T-helper 1 cell treated with Interleukin-12 subunit alpha and Interleukin-12 subunit beta and Interleukin-4 antibody, amounts not matched to agents 30 μg/mL and 1 μg/mL, for 36 hours (primary cell): ENCODE results near the gene PRR13.

Source experiments
- H3K27ac Mint-ChIP-seq: one replicate; pipeline ENCODE4 v1.8.0; 2021; ENCODE audit warnings: mild to moderate bottlenecking, mixed read lengths
- H3K27me3 Mint-ChIP-seq: one replicate; pipeline ENCODE4 v1.8.0; 2021; ENCODE audit warnings: low read depth, mixed read lengths
- H3K36me3 Mint-ChIP-seq: one replicate; pipeline ENCODE4 v1.8.0; 2021; ENCODE audit warnings: low read depth, mixed read lengths
- H3K4me1 Mint-ChIP-seq: one replicate; pipeline ENCODE4 v1.8.0; 2021; ENCODE audit warnings: low read depth, mixed read lengths
- H3K4me3 Mint-ChIP-seq: one replicate; pipeline ENCODE4 v1.8.0; 2021; ENCODE audit warnings: mild to moderate bottlenecking, moderate library complexity, mixed read lengths
- H3K9me3 Mint-ChIP-seq: one replicate; pipeline ENCODE4 v1.8.0; 2021; ENCODE audit warnings: mixed read lengths

Gene PRR13

DNA sequence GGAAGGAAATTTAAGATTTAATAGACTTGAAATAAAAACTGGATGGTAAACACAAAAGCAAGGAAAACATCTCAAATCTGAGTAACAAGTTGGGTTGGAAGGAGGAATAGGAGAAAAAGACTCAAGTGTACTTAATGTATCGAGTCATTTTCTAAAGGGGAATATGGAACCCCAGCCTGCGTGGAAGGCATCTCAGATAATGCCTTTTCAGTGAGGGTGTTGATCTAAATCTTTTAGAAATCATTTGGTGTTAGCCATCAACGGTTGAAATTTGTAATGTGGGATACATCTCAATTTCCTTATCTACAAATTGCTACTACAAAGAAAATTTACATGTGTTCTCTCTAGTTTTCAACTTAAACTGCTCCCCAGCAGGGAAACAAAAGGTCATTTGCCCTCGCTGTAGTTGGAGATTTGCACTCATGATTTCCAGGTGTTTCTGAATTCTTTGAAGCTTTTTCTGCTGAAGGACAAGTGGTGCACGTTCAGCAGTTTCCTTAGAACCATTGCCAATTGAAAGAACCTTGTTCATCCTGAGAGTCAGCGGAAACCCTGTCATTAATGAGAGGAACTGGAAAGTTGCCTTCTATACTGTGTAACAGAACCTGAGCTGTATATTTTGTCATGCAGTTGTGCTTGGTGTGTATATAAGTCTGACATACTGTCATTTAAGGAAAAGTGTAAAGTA, 12.6 kb downstream of the PRR13 start:
- peaks cover 41% of the 10 kb centered on the region for H3K36me3 Mint-ChIP-seq
- H3K4me3 Mint-ChIP-seq, result peak overlapping the region; percentile 99
- no peaks in the 10 kb centered on the region for H3K9me3 Mint-ChIP-seq
- no peaks in the 10 kb centered on the region for H3K27me3 Mint-ChIP-seq
- peak overlapping the region; percentile 36 for H3K27ac Mint-ChIP-seq
- H3K4me1 Mint-ChIP-seq, result peaks cover 36% of the 10 kb centered on the region

DNA sequence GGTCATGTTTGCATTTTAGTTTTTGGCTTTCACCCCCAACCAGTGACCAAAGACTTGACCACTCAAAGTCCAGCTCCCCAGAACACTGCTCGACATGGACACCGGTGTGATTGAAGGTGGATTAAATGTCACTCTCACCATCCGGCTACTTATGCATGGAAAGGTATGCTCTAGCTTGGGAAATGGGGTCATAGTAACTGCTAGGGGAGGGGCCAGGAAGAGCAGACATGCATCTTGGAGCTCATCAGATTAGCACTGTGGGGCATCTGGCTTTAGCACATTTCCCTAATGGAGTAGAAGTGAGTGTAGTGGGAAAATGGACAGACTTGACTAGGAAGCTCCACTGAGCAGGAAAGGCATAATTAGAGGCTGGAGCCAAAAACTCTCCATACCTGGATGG, 13.2 kb downstream of the PRR13 start:
- H3K27ac Mint-ChIP-seq, result no peak overlapping the region
- peaks cover 37% of the 10 kb centered on the region for H3K4me1 Mint-ChIP-seq
- no peaks in the 10 kb centered on the region for H3K27me3 Mint-ChIP-seq
- H3K9me3 Mint-ChIP-seq, result no peaks in the 10 kb centered on the region
- peaks cover 44% of the 10 kb centered on the region for H3K36me3 Mint-ChIP-seq
- peak overlapping the region; percentile 99 for H3K4me3 Mint-ChIP-seq

DNA sequence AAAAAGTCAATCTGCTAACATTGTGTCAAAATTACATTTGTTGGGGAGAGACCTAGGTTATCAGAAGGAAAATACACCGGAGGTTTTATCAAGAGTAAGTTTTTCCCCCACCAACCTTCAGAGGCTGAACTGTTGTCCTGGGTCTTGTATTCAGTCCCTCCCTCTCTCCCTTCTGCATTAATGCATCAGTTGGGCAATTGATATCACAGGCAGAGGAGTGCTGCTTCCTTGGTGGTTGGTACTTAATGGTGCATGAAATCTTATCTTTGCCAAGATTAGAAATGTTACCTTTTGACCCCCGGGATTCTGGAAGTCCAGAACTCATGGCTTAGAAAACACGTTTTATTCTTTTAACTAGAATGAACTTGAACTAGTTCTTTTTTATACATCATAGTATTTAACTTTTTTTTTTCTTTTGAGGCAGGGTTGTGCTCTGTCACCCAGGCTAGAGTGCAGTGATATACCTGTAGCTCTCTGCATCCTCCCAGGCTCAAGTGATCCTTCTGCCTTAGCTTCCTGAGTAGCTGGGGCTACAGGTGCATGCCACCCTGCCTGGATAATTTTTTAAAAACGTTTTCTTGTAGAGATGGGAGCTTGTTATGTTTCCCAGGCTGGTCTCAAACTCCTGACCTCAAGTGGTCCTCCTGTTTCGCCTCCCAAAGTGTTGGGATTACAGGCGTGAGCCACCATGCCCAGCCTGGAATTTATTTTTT, 15.3 kb downstream of the PRR13 start:
- Mint-ChIP-seq H3K4me3 (no peak overlapping the region), H3K27ac (no peak overlapping the region), H3K27me3 (no peaks in the 10 kb centered on the region), H3K36me3 (peaks cover 59% of the 10 kb centered on the region), H3K4me1 (peaks cover 43% of the 10 kb centered on the region), H3K9me3 (no peaks in the 10 kb centered on the region)

DNA sequence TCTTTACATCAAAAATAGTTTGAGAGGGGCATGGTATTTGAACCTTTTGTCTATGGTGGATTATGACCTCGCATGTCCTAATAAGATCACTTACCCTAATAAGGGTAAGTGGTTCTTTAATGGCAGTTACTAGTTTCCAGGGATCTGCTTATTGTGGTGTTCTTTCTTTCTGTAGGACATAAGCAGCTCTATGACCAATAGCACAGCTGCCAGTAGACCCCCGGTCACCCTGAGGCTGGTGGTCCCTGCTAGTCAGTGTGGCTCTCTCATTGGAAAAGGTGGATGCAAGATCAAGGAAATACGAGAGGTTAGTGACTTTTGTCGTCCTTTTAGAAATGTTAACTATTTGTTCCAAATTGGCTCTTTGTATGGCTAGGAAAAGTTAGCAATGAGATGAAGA, 17.6 kb downstream of the PRR13 start:
- no peak overlapping the region for H3K4me3 Mint-ChIP-seq
- H3K27ac Mint-ChIP-seq, result no peak overlapping the region
- no peaks in the 10 kb centered on the region for H3K27me3 Mint-ChIP-seq
- peaks cover 34% of the 10 kb centered on the region for H3K4me1 Mint-ChIP-seq
- no peaks in the 10 kb centered on the region for H3K9me3 Mint-ChIP-seq
- H3K36me3 Mint-ChIP-seq, result peaks cover 67% of the 10 kb centered on the region

DNA sequence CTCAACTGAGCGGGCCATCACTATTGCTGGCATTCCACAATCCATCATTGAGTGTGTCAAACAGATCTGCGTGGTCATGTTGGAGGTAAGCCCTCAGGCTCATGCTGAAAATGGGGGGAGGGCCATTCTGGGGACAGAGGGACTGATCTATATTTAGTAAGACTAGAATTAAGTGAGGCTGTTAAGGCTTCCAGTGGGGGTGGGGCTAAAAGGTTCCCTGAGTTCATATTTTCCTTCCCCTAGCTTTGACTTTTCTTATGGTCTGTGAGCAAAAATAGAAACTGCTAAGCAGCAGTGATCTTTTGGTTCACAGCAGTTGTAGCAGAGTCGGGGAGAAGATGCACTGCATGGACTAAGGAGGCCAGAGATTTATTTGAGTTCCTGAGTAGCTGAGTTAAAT, 19.5 kb downstream of the PRR13 start:
- peaks cover 62% of the 10 kb centered on the region for H3K36me3 Mint-ChIP-seq
- no peaks in the 10 kb centered on the region for H3K27me3 Mint-ChIP-seq
- H3K4me1 Mint-ChIP-seq, result peaks cover 31% of the 10 kb centered on the region
- H3K27ac Mint-ChIP-seq, result no peak overlapping the region
- H3K9me3 Mint-ChIP-seq, result no peaks in the 10 kb centered on the region
- H3K4me3 Mint-ChIP-seq, result no peak overlapping the region

DNA sequence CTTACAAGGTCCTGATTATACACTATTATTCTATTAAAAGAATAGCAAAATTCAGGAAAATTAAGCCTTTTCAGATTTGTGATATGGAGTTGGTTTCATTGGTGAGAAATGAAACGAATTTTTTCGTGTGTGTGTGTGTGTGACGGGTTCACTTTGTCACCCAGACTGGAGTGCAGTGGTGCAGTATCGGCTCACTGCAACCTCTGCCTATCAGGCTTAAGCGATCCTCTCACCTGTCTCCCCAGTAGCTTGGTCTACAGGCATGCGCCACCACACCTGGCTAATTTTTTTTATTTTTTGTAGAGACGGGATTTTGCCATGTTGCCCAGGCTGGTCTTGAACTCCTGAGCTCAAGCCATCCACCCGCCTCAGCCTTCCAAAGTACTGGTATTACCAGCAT, 20.1 kb downstream of the PRR13 start:
- no peaks in the 10 kb centered on the region for H3K9me3 Mint-ChIP-seq
- H3K4me3 Mint-ChIP-seq, result no peak overlapping the region
- peaks cover 32% of the 10 kb centered on the region for H3K4me1 Mint-ChIP-seq
- no peak overlapping the region for H3K27ac Mint-ChIP-seq
- peaks cover 65% of the 10 kb centered on the region for H3K36me3 Mint-ChIP-seq
- H3K27me3 Mint-ChIP-seq, result no peaks in the 10 kb centered on the region

DNA sequence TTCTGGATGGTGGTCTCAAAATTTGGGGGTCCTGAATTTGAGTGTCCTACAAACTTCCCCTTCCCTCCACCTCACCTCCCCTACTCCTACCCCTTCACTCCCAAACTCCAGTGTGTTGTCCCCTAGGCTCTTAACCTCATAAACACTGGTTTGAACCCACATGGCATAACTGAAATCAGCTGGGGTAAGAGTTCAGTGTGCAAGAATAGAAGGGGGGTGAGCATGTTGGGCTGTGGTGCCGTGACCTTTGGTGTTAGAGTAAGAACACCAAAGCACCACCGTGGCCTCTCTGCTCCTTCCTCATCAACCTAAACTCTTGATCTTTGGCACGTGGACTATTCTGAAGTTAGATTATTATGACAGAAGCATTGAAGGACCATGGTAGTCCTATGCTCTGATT, 21.4 kb downstream of the PRR13 start:
- Mint-ChIP-seq H3K4me3 (no peak overlapping the region), H3K4me1 (peaks cover 31% of the 10 kb centered on the region), H3K27me3 (no peaks in the 10 kb centered on the region), H3K36me3 (peaks cover 77% of the 10 kb centered on the region), H3K27ac (no peak overlapping the region), H3K9me3 (no peaks in the 10 kb centered on the region)

DNA sequence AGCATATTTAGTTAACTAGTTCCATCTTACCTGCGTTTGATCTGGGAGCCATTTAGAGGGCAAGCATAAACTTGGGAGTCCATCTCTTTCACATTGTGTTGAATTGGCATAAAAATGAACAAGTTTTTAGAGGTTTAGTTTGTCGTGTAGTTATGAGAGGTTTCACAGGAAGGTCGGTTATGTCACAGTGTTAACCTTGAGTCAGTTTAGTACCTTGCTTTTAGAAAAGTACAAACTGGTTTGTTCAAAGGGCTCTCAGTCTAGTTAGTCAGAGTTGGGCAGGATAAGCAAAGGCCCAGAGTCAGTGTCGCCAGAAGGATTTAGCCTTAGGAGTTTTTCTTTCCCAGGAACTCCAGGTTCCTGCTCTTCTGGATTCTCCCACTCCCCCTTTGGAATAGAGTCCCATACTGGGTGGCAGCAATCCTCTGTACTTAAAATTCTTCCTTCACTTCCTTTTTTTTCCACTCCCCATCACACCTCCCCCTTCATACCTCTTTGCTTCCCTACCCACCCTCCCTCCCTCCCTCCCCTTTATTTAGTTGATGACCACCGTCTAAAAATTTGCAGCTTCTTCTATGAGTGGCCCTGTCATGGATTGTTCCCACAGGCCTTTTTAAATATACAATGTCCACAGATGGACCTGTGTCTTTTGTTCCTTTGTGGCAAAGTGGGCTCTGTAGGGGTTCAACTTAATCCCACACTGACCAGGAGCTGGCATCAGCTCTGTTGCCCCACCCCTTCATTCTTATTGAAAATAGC, 22.4 kb downstream of the PRR13 start:
- peaks cover 82% of the 10 kb centered on the region for H3K36me3 Mint-ChIP-seq
- no peaks in the 10 kb centered on the region for H3K27me3 Mint-ChIP-seq
- H3K27ac Mint-ChIP-seq, result no peak overlapping the region
- H3K4me3 Mint-ChIP-seq, result no peak overlapping the region
- H3K4me1 Mint-ChIP-seq, result peaks cover 27% of the 10 kb centered on the region
- no peaks in the 10 kb centered on the region for H3K9me3 Mint-ChIP-seq

DNA sequence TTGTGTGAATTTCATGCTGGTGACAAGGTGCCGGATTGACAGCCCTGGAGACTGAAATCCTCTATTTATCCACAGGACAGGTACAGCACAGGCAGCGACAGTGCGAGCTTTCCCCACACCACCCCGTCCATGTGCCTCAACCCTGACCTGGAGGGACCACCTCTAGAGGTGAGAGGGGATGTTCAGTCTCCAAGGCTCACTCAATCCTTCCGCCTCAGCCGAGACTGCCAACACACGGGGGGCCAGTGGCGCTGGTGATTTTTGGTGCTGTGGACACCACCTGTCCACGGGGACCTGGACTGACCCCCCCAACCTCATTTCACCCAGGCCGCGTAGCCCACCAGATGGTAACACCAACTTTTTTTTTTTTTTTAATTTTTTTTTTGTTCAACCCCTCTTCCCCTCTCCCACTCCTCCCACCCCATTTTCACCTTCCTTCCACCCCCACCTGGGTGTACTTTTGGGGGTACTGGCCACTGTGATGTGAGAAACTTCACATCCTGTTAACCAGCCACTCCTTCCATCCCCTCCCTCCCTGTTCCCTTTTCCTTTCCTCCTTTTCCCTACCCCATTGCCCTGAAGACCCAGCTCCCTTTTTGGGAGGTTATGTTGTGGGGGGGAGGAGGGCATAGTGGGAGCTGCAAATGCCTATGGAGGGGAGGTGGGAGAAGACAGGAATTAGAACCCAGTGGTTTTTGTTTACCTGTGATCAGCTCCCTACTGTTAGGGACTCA, 23.3 kb downstream of the PRR13 start:
- Mint-ChIP-seq H3K27ac (no peak overlapping the region), H3K4me3 (no peak overlapping the region), H3K4me1 (peaks cover 25% of the 10 kb centered on the region), H3K27me3 (no peaks in the 10 kb centered on the region), H3K36me3 (peaks cover 77% of the 10 kb centered on the region), H3K9me3 (no peaks in the 10 kb centered on the region)

DNA sequence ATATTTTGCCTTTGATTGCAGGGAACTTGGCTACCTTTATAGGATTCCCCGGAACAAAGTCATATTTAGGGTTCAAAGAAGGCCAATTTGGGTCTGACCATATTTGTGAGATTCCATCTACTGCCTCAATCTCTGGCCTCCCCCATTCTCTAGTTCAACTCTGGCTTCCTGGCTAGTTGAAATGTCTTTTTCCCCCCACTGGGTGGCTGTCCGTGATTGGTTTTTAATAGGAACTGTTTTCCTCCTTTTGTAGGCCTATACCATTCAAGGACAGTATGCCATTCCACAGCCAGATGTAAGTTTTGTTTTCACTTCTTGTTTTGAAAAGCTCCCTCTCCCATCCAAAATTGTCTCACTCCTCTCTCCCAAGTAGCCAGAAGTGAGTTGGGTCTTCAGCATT, 24.1 kb downstream of the PRR13 start:
- peaks cover 20% of the 10 kb centered on the region for H3K4me1 Mint-ChIP-seq
- H3K27me3 Mint-ChIP-seq, result no peaks in the 10 kb centered on the region
- peaks cover 71% of the 10 kb centered on the region for H3K36me3 Mint-ChIP-seq
- no peak overlapping the region for H3K27ac Mint-ChIP-seq
- H3K9me3 Mint-ChIP-seq, result no peaks in the 10 kb centered on the region
- no peak overlapping the region for H3K4me3 Mint-ChIP-seq

DNA sequence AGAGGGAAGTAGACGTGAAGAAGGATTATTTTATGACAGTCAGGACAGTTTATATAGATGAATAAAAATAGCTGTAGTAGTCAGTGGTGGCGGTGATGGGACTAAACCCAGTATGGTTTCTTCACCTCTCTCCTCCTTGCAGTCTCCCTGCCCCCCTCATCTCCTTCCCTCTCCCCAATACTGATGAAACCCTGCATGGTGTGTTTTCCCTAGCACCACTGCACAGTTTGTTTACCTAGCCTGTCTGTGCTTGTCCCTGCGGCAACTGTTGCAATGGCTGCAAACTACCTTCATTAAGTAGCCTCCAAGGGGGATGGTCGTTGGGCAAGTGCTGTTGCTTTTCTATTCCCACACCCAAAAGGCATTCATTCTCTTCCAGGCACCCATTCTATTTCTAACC, 25.1 kb downstream of the PRR13 start:
- H3K36me3 Mint-ChIP-seq, result peaks cover 70% of the 10 kb centered on the region
- no peak overlapping the region for H3K4me3 Mint-ChIP-seq
- H3K27me3 Mint-ChIP-seq, result no peaks in the 10 kb centered on the region
- H3K9me3 Mint-ChIP-seq, result no peaks in the 10 kb centered on the region
- H3K4me1 Mint-ChIP-seq, result peaks cover 18% of the 10 kb centered on the region
- no peak overlapping the region for H3K27ac Mint-ChIP-seq

DNA sequence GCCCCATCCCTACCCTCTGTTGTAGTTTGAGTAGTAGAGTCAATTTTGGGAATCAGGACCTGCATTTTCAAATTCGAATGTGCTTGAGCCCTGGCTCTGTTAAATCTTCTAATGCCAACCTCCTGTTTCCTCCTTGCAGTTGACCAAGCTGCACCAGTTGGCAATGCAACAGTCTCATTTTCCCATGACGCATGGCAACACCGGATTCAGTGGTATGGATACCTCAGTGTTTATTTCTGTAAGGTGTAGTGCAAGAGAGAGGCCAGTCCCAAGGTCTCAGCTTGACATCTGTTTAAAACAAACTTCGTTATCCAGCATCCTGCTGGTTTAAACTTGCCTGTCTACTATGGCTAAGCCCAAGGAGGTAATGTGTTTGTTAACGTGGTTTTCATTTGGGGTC, 25.5 kb downstream of the PRR13 start:
- no peaks in the 10 kb centered on the region for H3K9me3 Mint-ChIP-seq
- peaks cover 22% of the 10 kb centered on the region for H3K4me1 Mint-ChIP-seq
- H3K27ac Mint-ChIP-seq, result no peak overlapping the region
- peaks cover 70% of the 10 kb centered on the region for H3K36me3 Mint-ChIP-seq
- H3K27me3 Mint-ChIP-seq, result no peaks in the 10 kb centered on the region
- H3K4me3 Mint-ChIP-seq, result no peak overlapping the region

DNA sequence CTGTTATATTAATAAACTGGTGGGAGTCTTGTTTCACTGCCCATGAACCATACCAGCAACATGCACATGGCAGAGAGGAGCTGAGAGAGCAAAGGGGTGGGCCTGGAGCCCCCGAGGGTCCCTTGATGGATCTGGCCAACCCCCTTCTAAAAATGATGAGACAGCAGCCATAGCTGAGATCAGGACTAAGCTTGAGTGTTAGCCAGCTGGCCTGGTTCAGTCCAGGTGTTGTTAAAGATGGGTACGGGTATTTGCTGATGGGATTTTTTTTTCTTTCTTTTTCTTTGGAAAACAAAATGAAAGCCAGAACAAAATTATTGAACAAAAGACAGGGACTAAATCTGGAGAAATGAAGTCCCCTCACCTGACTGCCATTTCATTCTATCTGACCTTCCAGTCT, 26.3 kb downstream of the PRR13 start:
- H3K27me3 Mint-ChIP-seq, result no peaks in the 10 kb centered on the region
- H3K27ac Mint-ChIP-seq, result no peak overlapping the region
- H3K9me3 Mint-ChIP-seq, result no peaks in the 10 kb centered on the region
- peaks cover 25% of the 10 kb centered on the region for H3K4me1 Mint-ChIP-seq
- no peak overlapping the region for H3K4me3 Mint-ChIP-seq
- H3K36me3 Mint-ChIP-seq, result peaks cover 70% of the 10 kb centered on the region

DNA sequence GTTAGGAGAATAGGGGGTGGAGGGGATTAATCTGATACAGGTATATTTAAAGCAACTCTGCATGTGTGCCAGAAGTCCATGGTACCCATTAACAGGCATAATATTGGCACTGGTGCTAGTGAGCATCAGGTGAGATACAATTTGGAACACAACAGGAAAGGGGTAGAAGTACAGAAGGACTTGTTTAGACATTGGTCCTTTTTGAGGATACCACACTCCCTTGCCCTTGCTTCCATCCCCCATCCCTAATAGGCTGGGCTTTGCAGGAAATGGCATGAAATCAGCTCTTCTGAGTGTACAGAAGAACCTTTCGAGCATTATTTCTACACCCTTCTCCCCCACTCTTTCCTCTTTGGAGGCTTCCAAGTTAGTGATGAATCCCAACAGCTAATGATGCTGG, 26.7 kb downstream of the PRR13 start:
- H3K27me3 Mint-ChIP-seq, result no peaks in the 10 kb centered on the region
- H3K36me3 Mint-ChIP-seq, result peaks cover 66% of the 10 kb centered on the region
- no peak overlapping the region for H3K27ac Mint-ChIP-seq
- no peaks in the 10 kb centered on the region for H3K9me3 Mint-ChIP-seq
- no peak overlapping the region for H3K4me3 Mint-ChIP-seq
- peaks cover 25% of the 10 kb centered on the region for H3K4me1 Mint-ChIP-seq
